GM12891 (cell line): ENCODE measurements around the gene NUMA1.

ENCODE experiments used
- POLR2AphosphoS5 ChIP-seq: IDR thresholded peaks from 2 replicates; pipeline ENCODE4 v1.6.1; 2011; ENCODE audit warnings: low read depth, low read length, control low read depth
- SPI1 ChIP-seq: IDR thresholded peaks from 2 replicates; pipeline ENCODE4 v1.6.1; 2011; ENCODE audit warnings: low read depth, low read length, control low read depth

GRCh38 chr11:72013765-72014711 lies 66.3 kb downstream of the NUMA1 start:
- TF ChIP-seq POLR2AphosphoS5: no peak
- TF ChIP-seq SPI1: no peak
